Keratinocyte (primary cell): ENCODE measurements around the gene JDP2. TPM values are rescaled to one million over a fixed set of nuclear protein-coding genes. Genes with fewer than 3 reads are reported as not detected.

Experiments
- DNase-seq: peaks from one replicate; pipeline ENCODE4 v3.0.0-alpha.2; 2011; ENCODE audit warnings: low read depth, missing footprints, low spot score
- FAIRE-seq: peaks from 2 replicates; lab custom pipeline; 2011; peaks lifted over from hg19 to GRCh38; lab: Jason Lieb, UNC
- H2AFZ ChIP-seq: 2 replicates; pipeline ENCODE4 v1.6.0; 2012; ENCODE audit warnings: low read length, control low read depth, inconsistent platforms; ENCODE audit not compliant: control insufficient read depth
- H3K27ac ChIP-seq: 2 replicates; pipeline ENCODE4 v1.5.1; 2011; ENCODE audit warnings: low read length; ENCODE audit not compliant: control insufficient read depth, insufficient read depth
- H3K27me3 ChIP-seq: 3 replicates; pipeline ENCODE4 v1.6.0; 2011; ENCODE audit warnings: low read length; ENCODE audit not compliant: control insufficient read depth, insufficient read depth; ENCODE audit errors: extremely low read depth
- H3K36me3 ChIP-seq, 2 experiments: 2 replicates in 1 of 2; 3 replicates in 1 of 2; pipeline ENCODE4 v1.5.1; 2011; ENCODE audit warnings: low read length in 2 of 2, mild to moderate bottlenecking in 1 of 2; ENCODE audit not compliant: control insufficient read depth in 2 of 2, insufficient read depth in 2 of 2; ENCODE audit errors: extremely low read depth in 1 of 2
- H3K4me1 ChIP-seq: 3 replicates; pipeline ENCODE4 v1.5.1; 2011; ENCODE audit warnings: low read length; ENCODE audit not compliant: control insufficient read depth, insufficient read depth; ENCODE audit errors: extremely low read depth
- H3K4me2 ChIP-seq: 3 replicates; pipeline ENCODE4 v1.6.0; 2011; ENCODE audit warnings: low read depth, low read length; ENCODE audit not compliant: control insufficient read depth, insufficient read depth; ENCODE audit errors: extremely low read depth
- H3K4me3 ChIP-seq, 3 experiments: fragments of 200-600 bp in 1 of 3; sonication (generic) in 1 of 3; 2 replicates in 2 of 3; 3 replicates in 1 of 3; pipeline ENCODE4 v1.5.1; 2011 to 2016; ENCODE audit warnings: low read length in 3 of 3, mild to moderate bottlenecking in 3 of 3, control low read depth in 2 of 3, inconsistent platforms in 1 of 3, low read depth in 1 of 3, mixed read lengths in 1 of 3, mixed run types in 1 of 3, moderate library complexity in 1 of 3; ENCODE audit not compliant: control insufficient read depth in 2 of 3, insufficient read depth in 2 of 3; ENCODE audit errors: extremely low read depth in 1 of 3
- H3K79me2 ChIP-seq: 2 replicates; pipeline ENCODE4 v1.6.0; 2012; ENCODE audit warnings: low read length; ENCODE audit not compliant: control insufficient read depth, insufficient read depth
- H3K9ac ChIP-seq: 3 replicates; pipeline ENCODE4 v1.6.0; 2011; ENCODE audit warnings: low read length; ENCODE audit not compliant: control insufficient read depth, insufficient read depth; ENCODE audit errors: extremely low read depth
- H3K9me1 ChIP-seq: 3 replicates; pipeline ENCODE4 v1.6.0; 2011; ENCODE audit warnings: low read length; ENCODE audit not compliant: control insufficient read depth, insufficient read depth; ENCODE audit errors: extremely low read depth
- H3K9me3 ChIP-seq: 2 replicates; pipeline ENCODE4 v1.5.1; 2012; ENCODE audit warnings: low read depth, low read length; ENCODE audit not compliant: control insufficient read depth
- H4K20me1 ChIP-seq: 3 replicates; pipeline ENCODE4 v1.6.0; 2011; ENCODE audit warnings: low read length; ENCODE audit not compliant: control insufficient read depth, insufficient read depth; ENCODE audit errors: extremely low read depth
- EZH2 ChIP-seq: IDR thresholded peaks from one replicate; pipeline ENCODE4 v1.6.1; 2012; ENCODE audit warnings: inconsistent platforms, mild to moderate bottlenecking, low read length, moderate library complexity
- dilution Hi-C: fragments of 300-500 bp; cut with MboI; formaldehyde crosslinking; loops from one replicate; pipeline ENCODE4 v1.7.0; 2020; ENCODE audit warnings: low sequenced_read_pairs; ENCODE audit not compliant: extremely low pct_ligation_motif_present
- polyA plus RNA-seq, 5 experiments: library from polyadenylated mRNA; depleted of rRNA in 3 of 5; stranded (reverse) in 3 of 5; stranded (forward) in 1 of 5; unstranded in 1 of 5; fragments of >200 nt; gene quantifications; 1 replicate in 1 of 5; 2 replicates in 3 of 5; 3 replicates in 1 of 5; pipeline versions ENCODE4 v1.2.1 to v1.2.3, GENCODE V29; 2011 to 2012; ENCODE audit warnings: missing spikeins in 2 of 5, low read depth in 1 of 5, low replicate concordance in 1 of 5
- TF ChIP-seq, protein P1 (sequence below), 3 experiments: IDR thresholded peaks in 1 of 3; conservative IDR thresholded peaks in 1 of 3; optimal IDR thresholded peaks in 1 of 3; 2 replicates in 2 of 3; 3 replicates in 1 of 3; pipeline versions ENCODE3 to v1.5.1; 2011; ENCODE audit warnings: low read length in 3 of 3, mild to moderate bottlenecking in 3 of 3, moderate library complexity in 2 of 3, control low read depth in 1 of 3, inconsistent platforms in 1 of 3; ENCODE audit not compliant: insufficient read depth in 2 of 3; ENCODE audit errors: extremely low read depth in 1 of 3

JDP2 gene
- polyA plus RNA-seq, 1 donor (not counting 4 experiments of a cell fraction or from before 2014, with no cell fraction given) = 13.5 TPM

GRCh38 chr14:75404847-75405246, 23.0 kb upstream of the JDP2 start:
- dilution Hi-C loops = no loop called here
- Histone ChIP-seq H3K27ac (no peak overlapping the region), H4K20me1 (no peaks in the 10 kb centered on the region), H3K9me3 (no peaks in the 10 kb centered on the region), H3K4me3 (no peak overlapping the region), H3K27me3 (peaks cover 3% of the 10 kb centered on the region), H3K9ac (no peak overlapping the region), H2AFZ (no peak overlapping the region), H3K4me1 (peaks cover 15% of the 10 kb centered on the region), H3K79me2 (no peaks in the 10 kb centered on the region), H3K9me1 (no peaks in the 10 kb centered on the region), H3K4me2 (no peak overlapping the region), H3K36me3 (no peaks in the 10 kb centered on the region)
- no peak for TF ChIP-seq EZH2
- TF ChIP-seq, protein P1, sequence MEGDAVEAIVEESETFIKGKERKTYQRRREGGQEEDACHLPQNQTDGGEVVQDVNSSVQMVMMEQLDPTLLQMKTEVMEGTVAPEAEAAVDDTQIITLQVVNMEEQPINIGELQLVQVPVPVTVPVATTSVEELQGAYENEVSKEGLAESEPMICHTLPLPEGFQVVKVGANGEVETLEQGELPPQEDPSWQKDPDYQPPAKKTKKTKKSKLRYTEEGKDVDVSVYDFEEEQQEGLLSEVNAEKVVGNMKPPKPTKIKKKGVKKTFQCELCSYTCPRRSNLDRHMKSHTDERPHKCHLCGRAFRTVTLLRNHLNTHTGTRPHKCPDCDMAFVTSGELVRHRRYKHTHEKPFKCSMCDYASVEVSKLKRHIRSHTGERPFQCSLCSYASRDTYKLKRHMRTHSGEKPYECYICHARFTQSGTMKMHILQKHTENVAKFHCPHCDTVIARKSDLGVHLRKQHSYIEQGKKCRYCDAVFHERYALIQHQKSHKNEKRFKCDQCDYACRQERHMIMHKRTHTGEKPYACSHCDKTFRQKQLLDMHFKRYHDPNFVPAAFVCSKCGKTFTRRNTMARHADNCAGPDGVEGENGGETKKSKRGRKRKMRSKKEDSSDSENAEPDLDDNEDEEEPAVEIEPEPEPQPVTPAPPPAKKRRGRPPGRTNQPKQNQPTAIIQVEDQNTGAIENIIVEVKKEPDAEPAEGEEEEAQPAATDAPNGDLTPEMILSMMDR (optimal IDR thresholded peaks at IDR 0.05 in 1 of 3, IDR thresholded peaks at IDR 0.05 in 1 of 3, conservative IDR thresholded peaks at IDR 0.05 in 1 of 3; ENCODE audit: extremely low read depth in 1 of 3, insufficient read depth in 2 of 3, low read length in 3 of 3) = no peak
- DNase-seq = no peak
- no peak for FAIRE-seq

DNA sequence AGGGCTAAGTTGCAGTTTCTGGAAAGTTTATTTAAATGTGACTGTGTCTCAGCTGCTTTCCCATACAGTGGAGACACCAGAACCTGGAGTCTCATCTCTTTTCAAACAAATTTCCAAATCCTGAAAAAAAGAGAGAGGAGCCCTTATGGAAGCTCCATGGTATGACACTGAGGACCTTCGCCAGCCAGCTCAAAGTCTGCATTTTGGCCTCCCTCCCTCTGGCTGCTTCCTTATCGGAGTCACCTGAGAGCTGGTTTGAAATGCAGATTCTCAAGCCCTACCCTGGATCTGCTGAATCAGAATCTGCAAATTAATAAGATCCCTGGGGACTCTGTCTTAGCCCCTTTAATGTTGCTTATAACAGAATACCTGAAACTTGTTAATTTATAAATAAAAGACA, 21.7 kb upstream of the JDP2 start:
- FAIRE-seq (no peak), DNase-seq (no peak)
- H3K9me3 ChIP-seq = no peaks in the 10 kb centered on the region

More for the DNA sequence above, 21.7 kb upstream of the JDP2 start:
- peaks cover 3% of the 10 kb centered on the region for H3K27me3 ChIP-seq
- no peak overlapping the region for H3K4me2 ChIP-seq
- H3K9me1 ChIP-seq = no peaks in the 10 kb centered on the region
- TF ChIP-seq EZH2 = no peak
- TF ChIP-seq, protein P1 (optimal IDR thresholded peaks at IDR 0.05 in 1 of 3, IDR thresholded peaks at IDR 0.05 in 1 of 3, conservative IDR thresholded peaks at IDR 0.05 in 1 of 3; ENCODE audit: extremely low read depth in 1 of 3, insufficient read depth in 2 of 3, low read length in 3 of 3) = no peak
- H2AFZ ChIP-seq = no peak overlapping the region
- no peak overlapping the region for H3K27ac ChIP-seq
- H3K4me3 ChIP-seq = no peak overlapping the region
- no peaks in the 10 kb centered on the region for H3K79me2 ChIP-seq
- no peak overlapping the region for H3K9ac ChIP-seq
- H3K4me1 ChIP-seq = peaks cover 2% of the 10 kb centered on the region
- no peaks in the 10 kb centered on the region for H3K36me3 ChIP-seq
- dilution Hi-C loops = no loop called here
- H4K20me1 ChIP-seq = no peaks in the 10 kb centered on the region
